GM12878 (cell line): ENCODE data around the gene ENO2. TPM values are rescaled to one million over a fixed set of nuclear protein-coding genes. Genes with fewer than 3 reads are reported as not detected.
A peak's percentile ranks its signal among the peaks of the same experiment; 100 is the strongest.

ENCODE experiments used
- ATAC-seq: fragments of 200-7000 bp; cut with Tn5 transposase; 3 replicates; pipeline ENCODE4 v1.9.1; 2020; ENCODE audit warnings: mild to moderate bottlenecking, moderate library complexity
- BruUV-seq: library from RNA; stranded (reverse); fragments of 400-500 nt; replicated peaks from 2 replicates; lab custom pipeline; 2021; lab: Mats Ljungman, UMichigan
- CTCF ChIA-PET: fragments of 300-600 bp; sonication (Branson Sonifier 250); formaldehyde crosslinking; extraction: SDS; loops from one replicate; lab custom pipeline; 2021; ENCODE audit warnings: inconsistent platforms; lab: Yijun Ruan, JAX
- POLR2A ChIA-PET: fragments of 350-600 bp; formaldehyde crosslinking; extraction: SDS; loops from one replicate; lab custom pipeline; 2021; ENCODE audit warnings: inconsistent platforms; lab: Charles Lee
- RAD21 ChIA-PET: fragments of 300-600 bp; sonication (Branson Sonifier 250); formaldehyde crosslinking; loops from one replicate; lab custom pipeline; 2023; ENCODE audit warnings: antibody characterized with exemption; ENCODE audit not compliant: unreplicated experiment; lab: Charles Lee
- SMC1A ChIA-PET: fragments of 300-600 bp; sonication (Branson Sonifier 250); formaldehyde crosslinking; loops from one replicate; lab custom pipeline; 2023; ENCODE audit not compliant: unreplicated experiment, uncharacterized antibody; lab: Charles Lee
- DNase-seq: peaks from one replicate; pipeline ENCODE4 v3.0.0-alpha.2; 2011; ENCODE audit warnings: low read depth, low spot score
- FAIRE-seq: peaks from 3 replicates; lab custom pipeline; 2011; peaks lifted over from hg19 to GRCh38; lab: Jason Lieb, UNC
- H2AFZ ChIP-seq: 2 replicates; pipeline ENCODE4 v1.6.0; 2011; ENCODE audit warnings: low read depth, low read length, control low read depth; ENCODE audit not compliant: control insufficient read depth
- H3K27ac ChIP-seq: 2 replicates; pipeline ENCODE4 v1.5.1; 2011; ENCODE audit warnings: control low read depth; ENCODE audit not compliant: control insufficient read depth, insufficient read depth
- H3K27me3 ChIP-seq, 2 experiments: replicated peaks in 1 of 2; 2 replicates each; pipeline versions ENCODE4 v1.6.0 to v1.6.1; 2011; ENCODE audit warnings: low read length in 1 of 2; ENCODE audit not compliant: control insufficient read depth in 2 of 2, insufficient read depth in 2 of 2
- H3K36me3 ChIP-seq, 2 experiments: 2 replicates each; pipeline ENCODE4 v1.5.1; 2011; ENCODE audit warnings: low read length in 1 of 2; ENCODE audit not compliant: control insufficient read depth in 2 of 2, insufficient read depth in 2 of 2
- H3K4me1 ChIP-seq: 2 replicates; pipeline ENCODE4 v1.6.1; 2011; ENCODE audit warnings: mild to moderate bottlenecking, low read length, moderate library complexity, mixed read lengths; ENCODE audit not compliant: control insufficient read depth, insufficient read depth
- H3K4me2 ChIP-seq: 2 replicates; pipeline ENCODE4 v1.6.0; 2011; ENCODE audit warnings: control low read depth; ENCODE audit not compliant: control insufficient read depth, insufficient read depth
- H3K4me3 ChIP-seq: fragments of 200-600 bp; sonication (generic); 2 replicates; pipeline ENCODE4 v1.5.1; 2016
- H3K79me2 ChIP-seq: 2 replicates; pipeline ENCODE4 v1.6.0; 2011; ENCODE audit warnings: low read length; ENCODE audit not compliant: control insufficient read depth, insufficient read depth
- H3K9ac ChIP-seq: 2 replicates; pipeline ENCODE4 v1.8.0; 2011; ENCODE audit warnings: low read length, control low read depth, mixed read lengths; ENCODE audit not compliant: control insufficient read depth, insufficient read depth
- H3K9me3 ChIP-seq: replicated peaks from 3 replicates; pipeline ENCODE4 v1.5.1; 2011; ENCODE audit warnings: mild to moderate bottlenecking, low read length; ENCODE audit not compliant: control insufficient read depth, insufficient read depth
- H4K20me1 ChIP-seq: 2 replicates; pipeline ENCODE4 v1.6.0; 2011; ENCODE audit not compliant: control insufficient read depth, insufficient read depth
- BACH1 ChIP-seq: fragments of 450-650 bp; IDR thresholded peaks from 2 replicates; pipeline ENCODE4 v1.6.1; 2017; ENCODE audit warnings: mild to moderate bottlenecking, borderline replicate concordance
- BCL11A ChIP-seq: IDR thresholded peaks from 2 replicates; pipeline ENCODE4 v1.6.1; 2011; ENCODE audit warnings: low read depth, low read length
- BMI1 ChIP-seq: fragments of 450-650 bp; IDR thresholded peaks from 2 replicates; pipeline ENCODE4 v1.6.1; 2016; ENCODE audit warnings: mild to moderate bottlenecking, moderate library complexity, borderline replicate concordance
- EGR1 ChIP-seq, 2 experiments: IDR thresholded peaks; 1 replicate in 1 of 2; 2 replicates in 1 of 2; pipeline ENCODE4 v1.6.1; 2011 to 2012; ENCODE audit warnings: low read depth in 2 of 2, low read length in 2 of 2, borderline replicate concordance in 1 of 2, mild to moderate bottlenecking in 1 of 2, moderate library complexity in 1 of 2
- EZH2 ChIP-seq: IDR thresholded peaks from 2 replicates; pipeline ENCODE4 v1.6.1; 2012; ENCODE audit warnings: low read depth, mild to moderate bottlenecking, control low read depth, inconsistent platforms, low read length, borderline replicate concordance; ENCODE audit not compliant: control insufficient read depth
- HDGF ChIP-seq: fragments of 450-650 bp; IDR thresholded peaks from 2 replicates; pipeline ENCODE4 v1.6.1; 2016; ENCODE audit warnings: antibody characterized with exemption
- MAX ChIP-seq: IDR thresholded peaks from 2 replicates; pipeline ENCODE4 v1.6.1; 2012; ENCODE audit warnings: low read depth, low read length, improper control_type of control experiment
- MTA2 ChIP-seq: fragments of 450-650 bp; IDR thresholded peaks from 2 replicates; pipeline ENCODE4 v1.6.1; 2016; ENCODE audit warnings: low read depth, mild to moderate bottlenecking, moderate library complexity
- POLR2A ChIP-seq: IDR thresholded peaks from 2 replicates; pipeline ENCODE4 v1.6.1; 2011; ENCODE audit warnings: low read depth, mild to moderate bottlenecking, low read length
- POLR2AphosphoS5 ChIP-seq: IDR thresholded peaks from 2 replicates; pipeline ENCODE4 v1.6.1; 2011; ENCODE audit warnings: mild to moderate bottlenecking, low read length, inconsistent platforms
- RELA ChIP-seq: fragments of 450-650 bp; IDR thresholded peaks from 2 replicates; pipeline ENCODE4 v1.8.0; 2014; ENCODE audit warnings: borderline replicate concordance; ENCODE audit not compliant: partially characterized antibody
- RELB ChIP-seq: fragments of 450-650 bp; IDR thresholded peaks from 2 replicates; pipeline ENCODE4 v1.6.1; 2017; ENCODE audit warnings: low read depth, mild to moderate bottlenecking, moderate library complexity
- SMAD1 ChIP-seq: fragments of 450-650 bp; IDR thresholded peaks from 2 replicates; pipeline ENCODE4 v1.6.1; 2018; ENCODE audit warnings: mild to moderate bottlenecking, low read depth; ENCODE audit not compliant: partially characterized antibody
- STAT1 ChIP-seq: fragments of 450-650 bp; conservative IDR thresholded peaks from 2 replicates; pipeline ENCODE4 v1.6.1; 2014; ENCODE audit warnings: antibody characterized with exemption, mild to moderate bottlenecking
- TAF1 ChIP-seq: IDR thresholded peaks from 2 replicates; pipeline ENCODE4 v1.6.1; 2011; ENCODE audit warnings: mild to moderate bottlenecking, low read depth, low read length, borderline replicate concordance
- WGBS: methylation state at CpG from one replicate; pipeline ENCODE4 v1.1.6; 2016; ENCODE audit warnings: low lambda C conversion rate; ENCODE audit not compliant: insufficient replicate concordance, insufficient coverage; ENCODE audit errors: missing lambda C conversion rate; 5-methylcytosine and 5-hydroxymethylcytosine counted together
- in situ Hi-C: fragments of 300-500 bp; cut with MboI; formaldehyde crosslinking; loops from 9 replicates; pipeline ENCODE4 v1.14.3; 2018; ENCODE audit warnings: mixed read lengths
- intact Hi-C: fragments of 100-400 bp; cut with micrococcal nuclease; formaldehyde crosslinking; loops from one replicate; pipeline ENCODE4 v1.14.2; 2022; ENCODE audit not compliant: unreplicated experiment
- polyA plus RNA-seq, 11 experiments: library from polyadenylated mRNA; depleted of rRNA in 4 of 11; unstranded in 6 of 11; stranded (reverse) in 5 of 11; fragments of >200 nt; fragmentation: Nextera tagmentation in 4 of 11; fragmentation: Illumina TruSeq in 1 of 11; extraction: Ambion mirVana in 4 of 11; extraction: Trizol in 1 of 11; gene quantifications; 1 replicate in 1 of 11; 2 replicates in 10 of 11; pipeline versions ENCODE4 v1.2.1 to v1.2.3, GENCODE V29; 2011 to 2016; ENCODE audit warnings: inconsistent platforms in 2 of 11, missing spikeins in 2 of 11, low read depth in 1 of 11
- total RNA-seq, 4 experiments: library from RNA; depleted of rRNA in 3 of 4; stranded (reverse); fragments of >200 nt in 3 of 4; fragmentation: Illumina TruSeq in 1 of 4; extraction: Trizol in 1 of 4; gene quantifications; 2 replicates each; pipeline versions ENCODE4 v1.2.1 to v1.2.3, GENCODE V29; 2013 to 2021
- TF ChIP-seq, protein P1 (sequence below): fragments of 450-650 bp; conservative IDR thresholded peaks from 2 replicates; pipeline ENCODE4 v1.6.1; 2017; ENCODE audit warnings: mild to moderate bottlenecking, moderate library complexity
- TF ChIP-seq, protein P2 (sequence below), 3 experiments: IDR thresholded peaks in 2 of 3; conservative IDR thresholded peaks in 1 of 3; 2 replicates each; pipeline ENCODE4 v1.5.1; 2011; ENCODE audit warnings: low read depth in 3 of 3, low read length in 3 of 3, mild to moderate bottlenecking in 3 of 3, control low read depth in 2 of 3, moderate library complexity in 2 of 3, inconsistent platforms in 1 of 3, mixed read lengths in 1 of 3; ENCODE audit not compliant: control insufficient read depth in 2 of 3, insufficient read depth in 1 of 3; ENCODE audit errors: extremely low read depth in 1 of 3

The ENO2 gene
- total and polyA plus RNA-seq, 10 of the 15 experiments (the other 5 are each of a cell fraction or from before 2014, with no cell fraction given), result 24.8 to 196 (median 43.1) TPM

DNA sequence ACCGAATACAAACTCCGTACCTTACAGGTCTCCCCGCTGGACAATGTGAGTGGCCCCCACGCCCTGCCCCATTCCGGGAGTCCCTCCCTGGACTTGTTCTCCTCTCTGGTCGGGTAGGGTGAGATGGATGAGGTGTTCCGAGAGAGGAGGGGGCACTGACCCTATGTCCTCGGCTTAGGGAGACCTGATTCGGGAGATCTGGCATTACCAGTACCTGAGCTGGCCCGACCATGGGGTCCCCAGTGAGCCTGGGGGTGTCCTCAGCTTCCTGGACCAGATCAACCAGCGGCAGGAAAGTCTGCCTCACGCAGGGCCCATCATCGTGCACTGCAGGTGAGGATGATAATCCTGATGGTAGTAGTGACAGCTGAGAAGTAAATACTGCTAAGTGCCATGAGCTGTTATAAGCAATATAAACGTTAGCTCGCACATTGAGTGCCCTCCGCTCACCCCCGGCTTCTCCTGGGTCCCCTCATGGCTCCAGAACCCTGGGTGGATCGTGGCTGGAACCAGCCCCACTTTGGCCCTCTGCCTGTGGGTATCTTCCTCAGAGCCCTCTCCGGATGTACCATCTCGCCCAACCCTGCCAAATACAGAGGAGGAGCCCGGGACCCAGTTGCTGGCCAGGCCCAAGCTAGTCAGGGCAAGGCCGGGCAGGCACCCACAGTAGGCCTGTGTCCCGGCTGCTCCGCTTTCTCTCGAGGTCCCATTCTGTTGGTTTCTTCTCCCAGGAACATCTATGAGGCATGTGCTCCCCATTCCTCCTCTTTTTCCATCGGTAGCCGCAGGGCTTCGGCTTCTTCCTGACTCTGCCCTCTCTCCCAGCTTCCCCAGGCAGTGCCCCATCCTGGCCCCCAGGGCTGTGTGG lies 43.6 kb downstream of the ENO2 start:
- in situ Hi-C loops, result loop anchor here (25.0 kb wide), 1 partner anchor 1679 kb away; no protein-coding TSS in a partner anchor
- no peaks in the 10 kb centered on the region for H4K20me1 ChIP-seq
- intact Hi-C loops, result no loop called here
- ChIA-PET CTCF (interaction anchor here (1.0 to 13.2 kb wide), 9 partner anchors 10 to 152 kb away, joined by 3 to 645 read pairs (median 5); partner anchors contain the start of genes C12orf57, C1RL, PTPN6 and RNU7-1), SMC1A (interaction anchor here (1.2 to 13.2 kb wide), 2 partner anchors 10 to 151 kb away, joined by 4 to 395 read pairs; partner anchors contain the start of genes C12orf57, C1RL, PTPN6 and RNU7-1), RAD21 (interaction anchor here (0.8 to 13.5 kb wide), 6 partner anchors 11 to 85 kb away, joined by 3 to 426 read pairs (median 6); partner anchors contain the start of genes C12orf57, LPCAT3, RNU7-1 and SPSB2), POLR2A (interaction anchor here (1.1 to 13.5 kb wide), 4 partner anchors 13 to 59 kb away, joined by 3 to 524 read pairs (median 10); partner anchors contain the start of genes C12orf57, PTPN6 and RNU7-1)
- ATAC-seq (no peak), DNase-seq (no peak), FAIRE-seq (no peak)
- peak overlapping the region; percentile 95 for H3K4me3 ChIP-seq
- peak overlapping the region; percentile 99 for H3K4me2 ChIP-seq
- H3K79me2 ChIP-seq, result peaks cover 83% of the 10 kb centered on the region
- peaks cover 85% of the 10 kb centered on the region for H3K4me1 ChIP-seq
- H2AFZ ChIP-seq, result no peak overlapping the region
- peaks cover 11 to 33% of the 10 kb centered on the region in 2 experiments for H3K36me3 ChIP-seq
- WGBS, result 44% methylated on average over 28 of the region's 28 CpGs
- peak overlapping the region; percentile 99 for H3K27ac ChIP-seq
- no TSS peak for BruUV-seq
- H3K27me3 ChIP-seq, result no peaks in the 10 kb centered on the region
- peak overlapping the region; percentile 91 for H3K9ac ChIP-seq
- H3K9me3 ChIP-seq, result no peaks in the 10 kb centered on the region
- TF ChIP-seq TAF1 (no peak), BACH1 (no peak), EZH2 (no peak), HDGF (no peak), EGR1 (IDR thresholded peaks at IDR 0.05; ENCODE audit: borderline replicate concordance in 1 of 2, low read depth in 2 of 2, low read length in 2 of 2) (no peak), BMI1 (no peak), RELB (no peak), POLR2A (no peak), BCL11A (no peak), MAX (no peak), RELA (no peak), MTA2 (no peak), SMAD1 (no peak), STAT1 (0 out of 2 replicates have a peak, but pooled peaks have one; percentile 26), POLR2AphosphoS5 (peak; percentile 32; the same call in 1 of the 2 replicates)
- TF ChIP-seq, protein P1, sequence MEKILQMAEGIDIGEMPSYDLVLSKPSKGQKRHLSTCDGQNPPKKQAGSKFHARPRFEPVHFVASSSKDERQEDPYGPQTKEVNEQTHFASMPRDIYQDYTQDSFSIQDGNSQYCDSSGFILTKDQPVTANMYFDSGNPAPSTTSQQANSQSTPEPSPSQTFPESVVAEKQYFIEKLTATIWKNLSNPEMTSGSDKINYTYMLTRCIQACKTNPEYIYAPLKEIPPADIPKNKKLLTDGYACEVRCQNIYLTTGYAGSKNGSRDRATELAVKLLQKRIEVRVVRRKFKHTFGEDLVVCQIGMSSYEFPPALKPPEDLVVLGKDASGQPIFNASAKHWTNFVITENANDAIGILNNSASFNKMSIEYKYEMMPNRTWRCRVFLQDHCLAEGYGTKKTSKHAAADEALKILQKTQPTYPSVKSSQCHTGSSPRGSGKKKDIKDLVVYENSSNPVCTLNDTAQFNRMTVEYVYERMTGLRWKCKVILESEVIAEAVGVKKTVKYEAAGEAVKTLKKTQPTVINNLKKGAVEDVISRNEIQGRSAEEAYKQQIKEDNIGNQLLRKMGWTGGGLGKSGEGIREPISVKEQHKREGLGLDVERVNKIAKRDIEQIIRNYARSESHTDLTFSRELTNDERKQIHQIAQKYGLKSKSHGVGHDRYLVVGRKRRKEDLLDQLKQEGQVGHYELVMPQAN, result no peak
- TF ChIP-seq, protein P2, sequence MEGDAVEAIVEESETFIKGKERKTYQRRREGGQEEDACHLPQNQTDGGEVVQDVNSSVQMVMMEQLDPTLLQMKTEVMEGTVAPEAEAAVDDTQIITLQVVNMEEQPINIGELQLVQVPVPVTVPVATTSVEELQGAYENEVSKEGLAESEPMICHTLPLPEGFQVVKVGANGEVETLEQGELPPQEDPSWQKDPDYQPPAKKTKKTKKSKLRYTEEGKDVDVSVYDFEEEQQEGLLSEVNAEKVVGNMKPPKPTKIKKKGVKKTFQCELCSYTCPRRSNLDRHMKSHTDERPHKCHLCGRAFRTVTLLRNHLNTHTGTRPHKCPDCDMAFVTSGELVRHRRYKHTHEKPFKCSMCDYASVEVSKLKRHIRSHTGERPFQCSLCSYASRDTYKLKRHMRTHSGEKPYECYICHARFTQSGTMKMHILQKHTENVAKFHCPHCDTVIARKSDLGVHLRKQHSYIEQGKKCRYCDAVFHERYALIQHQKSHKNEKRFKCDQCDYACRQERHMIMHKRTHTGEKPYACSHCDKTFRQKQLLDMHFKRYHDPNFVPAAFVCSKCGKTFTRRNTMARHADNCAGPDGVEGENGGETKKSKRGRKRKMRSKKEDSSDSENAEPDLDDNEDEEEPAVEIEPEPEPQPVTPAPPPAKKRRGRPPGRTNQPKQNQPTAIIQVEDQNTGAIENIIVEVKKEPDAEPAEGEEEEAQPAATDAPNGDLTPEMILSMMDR (IDR thresholded peaks at IDR 0.05 in 2 of 3, conservative IDR thresholded peaks at IDR 0.05 in 1 of 3; ENCODE audit: control insufficient read depth in 2 of 3, extremely low read depth in 1 of 3, insufficient read depth in 1 of 3, low read depth in 3 of 3, low read length in 3 of 3), result no peak
